ENCODE data around the gene CUX1.

The CUX1 gene

DNA sequence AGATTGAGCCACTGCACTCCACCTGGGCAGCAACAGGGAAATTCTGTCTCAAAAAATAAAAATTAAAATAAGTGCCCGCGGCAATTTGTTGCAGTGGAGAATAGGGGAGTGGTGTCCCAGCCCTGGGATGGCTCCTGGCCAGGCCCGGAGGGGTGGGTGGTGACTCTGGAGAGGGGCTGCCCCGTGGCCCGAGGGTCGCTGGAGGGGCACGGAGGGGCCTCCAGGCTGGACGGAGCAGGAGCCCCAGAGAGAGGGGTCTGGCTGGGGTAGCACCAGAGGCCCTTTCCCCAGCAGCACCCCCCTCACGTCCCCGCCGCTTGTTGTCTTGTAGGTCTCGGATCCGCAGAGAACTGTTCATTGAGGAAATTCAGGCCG lies 430.6 kb downstream of the CUX1 start:
- no peak for DNase-seq (ENCODE audit: low spot score)

- no peak for DNase-seq (ENCODE audit: low spot score)
Measured at GRCh38 chr7:102248456-102249395, 431.3 kb downstream of the CUX1 start.

- DNase-seq (ENCODE audit: low spot score): no peak
Measured at GRCh38 chr7:102251531-102252365, 434.3 kb downstream of the CUX1 start.

DNA sequence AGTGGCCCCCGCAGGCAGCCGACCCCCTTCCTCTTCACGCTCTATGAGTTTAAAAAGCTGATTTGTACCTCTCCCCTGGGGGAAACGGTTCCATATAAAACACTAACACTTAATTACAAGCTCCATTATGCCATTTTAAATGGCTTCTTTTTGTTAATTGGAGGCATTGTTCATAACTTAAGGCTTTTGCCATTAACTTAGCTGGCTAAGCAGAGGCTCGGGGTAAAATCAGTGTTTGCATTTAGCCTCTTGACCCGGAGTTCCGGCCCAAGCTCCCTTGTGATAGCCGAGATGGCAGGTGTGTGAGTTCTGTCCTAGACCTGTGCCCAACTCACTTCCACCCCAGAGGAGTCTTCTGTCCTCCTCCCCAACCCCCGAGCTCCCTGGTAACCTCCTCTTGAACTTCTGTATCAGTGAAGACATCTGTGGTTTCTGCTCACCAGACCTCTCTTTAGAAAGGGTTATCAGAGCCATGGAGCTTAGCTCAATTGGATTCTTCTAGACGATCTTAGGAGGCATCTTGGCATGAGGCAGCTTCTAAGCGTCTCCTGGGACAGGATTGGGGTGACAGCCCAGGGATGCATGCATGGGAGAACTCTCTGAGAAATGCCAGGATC lies 435.0 kb downstream of the CUX1 start:
- no peak for DNase-seq (ENCODE audit: low spot score)

DNA sequence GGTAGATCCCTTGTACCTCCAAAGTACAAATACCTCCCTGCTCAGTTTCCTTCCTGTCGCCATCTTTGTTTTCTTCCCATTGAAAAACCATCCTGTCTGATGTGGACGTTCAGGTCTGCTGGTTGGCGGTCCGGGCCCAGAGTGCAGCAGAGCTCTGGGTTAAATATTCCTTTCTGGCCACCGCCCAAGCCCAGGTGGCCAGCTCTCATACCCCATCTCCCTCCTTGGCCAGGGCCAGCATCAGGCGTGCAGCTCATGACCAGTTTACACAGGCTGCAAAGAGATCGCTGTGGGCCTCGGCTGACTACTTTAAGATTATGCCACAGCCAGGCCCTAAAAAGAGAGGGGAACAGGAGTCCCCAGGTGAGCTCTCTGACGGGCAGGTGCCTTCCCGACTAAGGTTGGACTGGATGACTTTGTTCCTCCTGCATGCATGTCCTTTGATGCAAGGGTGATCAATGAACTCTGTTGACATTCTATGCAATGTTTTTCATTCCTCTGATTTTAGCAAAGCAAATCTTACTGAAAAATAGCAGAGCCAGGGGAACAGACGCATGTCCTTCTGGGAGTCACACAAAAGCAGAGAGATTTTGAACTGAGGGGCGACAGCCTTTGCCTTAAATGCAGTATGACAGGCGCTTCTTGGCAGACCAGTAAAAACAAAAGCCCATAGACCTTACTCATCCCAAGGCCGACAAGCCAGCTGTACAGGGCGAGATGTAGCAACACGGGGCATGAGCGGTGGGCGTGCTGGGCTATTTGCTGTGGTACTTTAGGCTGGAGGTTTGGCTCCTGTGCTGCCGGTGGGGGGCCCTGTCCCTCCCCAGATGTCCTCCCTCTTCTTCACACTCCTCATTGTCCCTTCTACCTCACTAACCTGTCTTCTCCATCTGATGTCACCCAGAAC lies 435.9 kb downstream of the CUX1 start:
- DNase-seq (ENCODE audit: low spot score): no peak

DNA sequence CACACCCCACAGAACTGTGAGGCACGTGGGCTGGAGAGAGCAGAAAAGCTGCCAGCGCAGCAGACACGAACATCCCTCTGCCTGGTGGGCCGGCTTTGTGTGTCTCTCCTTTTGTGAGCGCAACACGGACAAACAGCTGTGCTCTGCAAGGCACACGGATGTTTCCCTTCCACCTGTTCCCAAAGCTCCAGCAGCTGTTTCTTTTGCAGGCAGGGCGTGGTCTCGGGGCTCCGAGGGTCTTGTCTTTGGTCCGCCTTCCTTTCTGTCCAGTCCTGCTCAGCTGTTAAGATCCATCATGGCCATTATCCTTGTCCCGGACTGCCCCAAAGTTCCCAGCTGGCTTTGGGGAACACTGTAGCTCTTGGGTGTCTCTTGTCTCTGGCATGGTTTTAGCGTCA lies 436.5 kb downstream of the CUX1 start:
- no peak for DNase-seq (ENCODE audit: low spot score)

GRCh38 chr7:102254521-102254920 lies 437.1 kb downstream of the CUX1 start:
- no peak for DNase-seq (ENCODE audit: low spot score)

DNA sequence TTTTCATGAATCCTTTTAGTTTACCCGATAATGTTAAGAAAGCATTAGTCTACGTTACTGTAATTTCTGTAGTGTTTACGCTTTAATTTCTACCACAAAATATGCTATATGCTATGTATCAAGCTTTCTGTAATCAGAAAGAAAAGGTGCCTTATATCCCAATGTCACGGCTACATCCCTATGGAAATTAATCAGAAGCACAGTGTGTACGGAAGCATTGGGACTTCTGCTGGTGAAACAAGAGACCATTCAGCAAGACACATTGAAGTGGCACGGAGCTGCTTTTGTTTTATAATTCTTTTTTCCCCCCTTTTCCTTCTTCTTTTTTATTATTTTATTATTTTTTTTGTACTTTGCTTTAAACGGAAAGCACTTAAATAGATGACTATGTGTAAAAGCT lies 438.1 kb downstream of the CUX1 start:
- no peak for DNase-seq (ENCODE audit: low spot score)

DNA sequence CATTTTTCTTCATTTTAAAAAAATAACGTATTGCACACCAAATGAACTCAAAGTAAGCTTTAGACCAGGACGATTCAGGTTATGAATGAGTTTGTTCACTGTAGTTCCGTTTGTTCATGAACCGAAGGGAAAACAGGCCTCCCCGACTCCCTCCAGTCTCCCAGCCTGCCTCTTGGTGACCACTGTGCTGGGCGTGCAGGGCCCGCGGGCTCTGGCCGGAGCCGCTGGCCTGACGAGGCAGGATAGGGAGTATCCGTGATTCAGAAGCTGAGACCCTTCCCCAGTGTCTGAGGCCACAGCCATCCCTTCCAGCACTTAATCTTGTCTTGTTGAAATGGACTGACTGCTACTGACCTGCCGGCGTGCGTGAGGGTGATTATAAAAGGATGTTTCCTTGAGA lies 438.5 kb downstream of the CUX1 start:
- DNase-seq (ENCODE audit: low spot score): no peak

- no peak for DNase-seq (ENCODE audit: low spot score)
Measured at GRCh38 chr7:102258073-102258748, 440.8 kb downstream of the CUX1 start.

- DNase-seq (ENCODE audit: low spot score): no peak
Measured at GRCh38 chr7:102258749-102259107, 441.3 kb downstream of the CUX1 start.

- no peak for DNase-seq (ENCODE audit: low spot score)
Measured at GRCh38 chr7:102260856-102261255, 443.4 kb downstream of the CUX1 start.

DNA sequence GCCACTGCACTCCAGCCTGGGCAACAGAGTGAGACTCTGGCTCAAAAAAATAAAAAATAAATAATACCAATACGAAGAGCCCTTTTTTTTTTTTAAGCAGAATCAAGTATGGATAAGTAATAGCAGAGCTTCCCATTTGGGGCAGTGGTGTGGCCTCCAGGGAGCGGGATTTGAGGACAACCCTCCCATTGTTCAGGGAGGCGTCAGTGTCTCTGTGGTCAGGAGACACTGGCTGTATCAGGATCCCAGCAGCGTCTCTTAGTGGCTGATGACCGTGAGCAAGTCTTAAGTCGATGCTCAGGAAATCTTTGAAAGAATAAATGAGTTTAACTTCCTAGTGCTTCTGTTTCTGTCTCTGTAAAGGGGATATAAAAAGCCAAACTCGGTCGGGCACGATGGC lies 444.0 kb downstream of the CUX1 start:
- no peak for DNase-seq (ENCODE audit: low spot score)

DNA sequence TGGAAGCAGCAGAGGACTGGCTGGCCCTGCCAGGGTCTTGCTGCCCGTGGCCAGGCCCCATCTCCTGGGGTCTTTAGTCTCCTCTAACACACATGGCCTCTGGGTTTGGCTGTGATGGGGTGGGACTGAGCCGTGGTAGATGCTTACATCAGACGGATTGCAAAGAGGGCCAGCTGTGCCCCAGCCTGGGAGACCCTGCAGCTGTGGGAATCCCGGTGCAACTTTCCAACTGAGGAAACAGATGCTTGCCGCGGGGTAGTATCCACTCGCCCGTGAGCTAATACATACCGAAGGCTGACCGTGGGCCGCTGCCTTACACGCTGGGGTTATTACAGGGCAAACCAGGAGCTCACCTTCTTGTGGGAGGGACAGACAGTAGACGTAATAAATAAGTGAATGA lies 445.1 kb downstream of the CUX1 start:
- DNase-seq (ENCODE audit: low spot score): no peak

DNA sequence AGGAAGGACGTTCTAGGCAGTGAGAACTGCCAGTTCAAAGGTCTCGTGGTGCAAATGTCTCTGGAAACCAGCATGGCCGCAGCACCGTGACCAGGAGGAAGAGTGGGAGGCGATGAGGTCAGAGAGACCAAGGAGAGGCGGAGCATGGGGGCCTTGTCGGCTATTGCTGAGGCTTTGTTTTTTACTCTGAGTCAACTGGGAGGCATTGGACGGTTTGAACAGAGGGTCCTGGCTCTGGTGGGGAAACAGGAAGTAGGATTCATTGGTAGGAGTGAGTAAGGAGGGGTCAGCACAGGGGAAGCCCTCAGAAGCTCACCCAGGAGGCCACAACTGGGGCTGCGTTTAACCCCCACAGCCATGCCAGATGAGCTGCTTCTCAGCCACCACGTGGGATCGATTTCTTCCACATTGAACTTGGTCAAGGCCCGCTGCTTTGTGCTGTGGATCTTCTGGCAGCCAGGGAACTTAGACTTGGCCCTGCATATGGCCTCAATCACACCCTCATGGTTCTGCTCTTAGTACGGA lies 447.0 kb downstream of the CUX1 start:
- no peak for DNase-seq (ENCODE audit: low spot score)

GRCh38 chr7:102266541-102266940 lies 449.1 kb downstream of the CUX1 start:
- no peak for DNase-seq (ENCODE audit: low spot score)

GRCh38 chr7:102268635-102269034 lies 451.2 kb downstream of the CUX1 start:
- no peak for DNase-seq (ENCODE audit: low spot score)

- DNase-seq (ENCODE audit: low spot score): no peak
Measured at GRCh38 chr7:102270178-102270887, 452.9 kb downstream of the CUX1 start.

DNA sequence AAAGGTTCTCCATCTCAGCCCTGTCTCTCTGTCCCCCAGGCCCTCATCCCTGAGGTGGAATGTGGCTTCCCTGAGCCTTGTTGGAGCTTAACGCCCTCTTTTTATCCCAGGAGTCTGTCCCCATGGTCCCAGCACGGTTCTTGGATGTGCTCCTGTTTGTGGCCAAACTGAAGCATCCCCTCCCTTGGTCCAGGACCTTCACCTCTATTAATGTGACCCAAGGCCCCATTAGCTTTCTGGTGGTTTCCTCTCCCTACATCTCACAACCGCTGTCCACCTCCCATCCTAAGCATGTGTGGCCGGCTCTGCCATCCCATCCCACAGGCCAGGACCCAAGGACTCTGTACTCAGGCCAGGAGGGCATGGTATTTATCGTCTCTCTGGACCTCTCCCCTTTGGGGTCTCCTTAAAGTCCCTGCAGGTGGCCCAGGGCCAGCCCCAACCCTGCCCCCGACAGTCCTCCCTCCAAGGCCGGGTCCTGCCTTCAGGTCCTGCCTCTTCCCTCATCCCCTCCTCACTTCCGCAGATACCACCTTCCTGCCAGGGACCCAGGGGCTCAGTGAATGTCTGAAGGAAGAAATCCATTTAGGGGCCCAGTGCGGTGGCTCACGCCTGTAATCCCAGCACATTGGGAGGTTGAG lies 453.9 kb downstream of the CUX1 start:
- no peak for DNase-seq (ENCODE audit: low spot score)
